ENCODE data around the gene CTAG1A. TPM values are rescaled to one million over a fixed set of nuclear protein-coding genes. Genes with fewer than 3 reads are reported as not detected.

The CTAG1A gene
- polyA plus RNA-seq, 2 of the 4 experiments (the other 2 are of a cell fraction): not detected

- TF ChIP-seq ZSCAN20 (CRISPR knock-in tag; IDR thresholded peaks at IDR 0.05): no peak
- TF ChIP-seq POLR2A (IDR thresholded peaks at IDR 0.05; ENCODE audit: low read length): peak; percentile 28
- TF ChIP-seq BCL3 (IDR thresholded peaks at IDR 0.05): no peak; the same call in 2 of the 3 replicates
- TF ChIP-seq USF2 (IDR thresholded peaks at IDR 0.05): peak; percentile 85
- TF ChIP-seq GATA3 (IDR thresholded peaks at IDR 0.05; ENCODE audit: borderline replicate concordance): no peak; the same call in 1 of the 2 replicates
- TF ChIP-seq HMGXB4 (CRISPR knock-in tag; IDR thresholded peaks at IDR 0.05; ENCODE audit: borderline replicate concordance): no peak
- TF ChIP-seq JUNB (IDR thresholded peaks at IDR 0.05): no peak
- peak; percentile 48; the same call in 1 of the 2 replicates for TF ChIP-seq ATOH8 (CRISPR knock-in tag; IDR thresholded peaks at IDR 0.05; ENCODE audit: low read depth)
- no peak for TF ChIP-seq CHD2 (IDR thresholded peaks at IDR 0.05; ENCODE audit: low read length, partially characterized antibody)
- TF ChIP-seq KDM5A (IDR thresholded peaks at IDR 0.05): no peak
- peak; percentile 56; the same call in 1 of the 2 replicates for TF ChIP-seq BHLHE40 (IDR thresholded peaks at IDR 0.05; ENCODE audit: low read depth, low read length)
- TF ChIP-seq HES2 (IDR thresholded peaks at IDR 0.05): no peak
- TF ChIP-seq MAZ (IDR thresholded peaks at IDR 0.05; ENCODE audit: borderline replicate concordance, low read depth, low read length): no peak
- TF ChIP-seq NR3C1 (IDR thresholded peaks at IDR 0.05): no peak
- no peak for TF ChIP-seq SMC3 (IDR thresholded peaks at IDR 0.05)
- 0 out of 2 replicates have a peak, but pooled peaks have one; percentile 16 for TF ChIP-seq HDAC2 (IDR thresholded peaks at IDR 0.05)
Measured at GRCh38 chrX:154542723-154543424, 42.1 kb upstream of the CTAG1A start (continued).

- H3K4me3 ChIP-seq: peak overlapping the region; percentile 95
- DNase-seq (ENCODE audit: low read depth in 1 of 2, low spot score in 1 of 2) (peak in 1 of 2 experiments; percentile 39), FAIRE-seq (no peak), ATAC-seq (no peak)
- no peaks in the 10 kb centered on the region for H3K9me3 ChIP-seq
- WGBS (ENCODE audit: missing lambda C conversion rate): under 1% methylated on average over 13 of the region's 17 CpGs
- no peak for TF ChIP-seq NFE2L2 (conservative IDR thresholded peaks at IDR 0.05; ENCODE audit: low read length)
- no peak for TF ChIP-seq PHF8 (IDR thresholded peaks at IDR 0.05; ENCODE audit: borderline replicate concordance, low read depth)
- TF ChIP-seq SMC3 (IDR thresholded peaks at IDR 0.05): no peak
- no peak for TF ChIP-seq HOXB5 (CRISPR knock-in tag; IDR thresholded peaks at IDR 0.05)
- TF ChIP-seq HDAC2 (IDR thresholded peaks at IDR 0.05): no peak; the same call in 1 of the 2 replicates
- TF ChIP-seq MAX (IDR thresholded peaks at IDR 0.05): no peak; the same call in 1 of the 2 replicates
- TF ChIP-seq BCL3 (IDR thresholded peaks at IDR 0.05): no peak
- TF ChIP-seq BHLHE40 (IDR thresholded peaks at IDR 0.05; ENCODE audit: low read depth, low read length): no peak
- H3K4me2 ChIP-seq: peak overlapping the region; percentile 82
- POLR2A ChIA-PET: interaction anchor here (0.6 kb wide), 1 partner anchor 101 kb away, joined by 4 read pairs; no protein-coding TSS in a partner anchor
- peak overlapping the region; percentile 98 to 100 for H3K27ac ChIP-seq
- H3K4me1 ChIP-seq: peaks cover 52% of the 10 kb centered on the region
- CTCF ChIA-PET: interaction anchor here (0.7 to 7.5 kb wide), 3 partner anchors 13 to 203 kb away, joined by 3 to 55 read pairs (median 4); no protein-coding TSS in a partner anchor
Measured at GRCh38 chrX:154545673-154546274, 39.2 kb upstream of the CTAG1A start.
